GM18870 (cell line): Measurements from ENCODE around the gene ENC1.

ENCODE experiments used
- ATAC-seq: cut with Tn5 transposase; IDR thresholded peaks from one replicate; pipeline ENCODE4 v1.9.1; 2021; ENCODE audit warnings: moderate library complexity; ENCODE audit not compliant: unreplicated experiment

ENC1 gene

GRCh38 chr5:74633695-74634094 lies 6.8 kb downstream of the ENC1 start:
- ATAC-seq = no peak

DNA sequence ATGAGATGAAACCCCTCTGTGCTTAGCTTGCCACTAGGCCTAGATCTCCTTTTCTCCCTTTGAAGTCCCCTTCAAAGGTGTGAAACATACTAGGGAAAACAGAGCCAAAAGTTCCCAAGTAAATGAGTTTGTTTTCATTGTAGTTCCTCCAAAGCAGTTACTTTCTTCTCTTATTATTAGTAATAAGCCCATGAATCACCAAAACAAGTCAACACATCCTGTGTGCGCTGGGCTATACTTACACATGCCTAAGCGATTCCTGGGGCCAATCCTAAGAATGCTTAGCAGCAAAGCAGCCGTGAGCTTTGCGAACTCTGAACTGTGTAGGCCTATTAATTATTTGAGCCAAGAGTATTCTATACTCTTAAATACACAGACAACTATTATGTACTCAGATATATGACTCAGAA lies 7.6 kb downstream of the ENC1 start:
- no peak for ATAC-seq

DNA sequence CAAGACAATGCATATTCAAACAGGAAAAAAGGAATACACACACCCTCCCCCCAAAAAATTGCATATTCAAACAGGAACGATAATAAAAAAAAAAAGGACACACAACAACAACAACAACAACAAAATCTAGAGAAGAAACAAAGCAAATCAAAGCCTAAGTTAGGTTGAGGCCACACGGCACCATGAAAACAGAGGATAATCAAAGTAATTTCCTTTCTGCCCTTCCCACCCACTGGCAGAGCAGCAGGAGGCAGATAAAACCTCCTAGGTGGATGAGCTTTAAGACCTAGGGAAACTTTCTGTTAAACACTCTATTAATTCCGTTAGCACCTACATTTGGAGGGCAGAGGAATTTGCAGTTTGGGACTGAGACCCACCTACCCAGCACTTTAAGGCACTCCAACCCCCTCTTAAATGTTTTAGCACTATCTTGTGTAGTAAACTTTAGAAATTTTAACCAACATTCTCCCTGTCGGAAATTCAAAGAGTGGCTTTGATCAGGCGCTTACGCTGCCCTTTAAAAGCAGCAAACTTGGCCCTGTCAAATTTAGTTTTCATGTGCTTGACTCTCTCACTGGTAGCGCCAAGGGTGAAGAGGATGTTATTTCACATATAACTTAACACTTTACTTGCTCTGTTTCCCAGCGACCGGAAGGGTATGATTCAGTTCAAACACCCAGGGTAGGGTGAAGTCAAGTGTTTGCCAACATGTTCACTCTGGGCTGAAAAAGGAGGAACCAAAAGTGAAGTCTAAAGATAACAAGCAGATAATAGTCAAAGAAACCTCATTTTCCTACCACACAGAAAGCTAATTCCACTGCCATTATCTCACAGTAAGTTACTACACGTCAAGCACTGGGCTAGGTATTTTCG lies 9.2 kb downstream of the ENC1 start:
- peak; percentile 89 for ATAC-seq

DNA sequence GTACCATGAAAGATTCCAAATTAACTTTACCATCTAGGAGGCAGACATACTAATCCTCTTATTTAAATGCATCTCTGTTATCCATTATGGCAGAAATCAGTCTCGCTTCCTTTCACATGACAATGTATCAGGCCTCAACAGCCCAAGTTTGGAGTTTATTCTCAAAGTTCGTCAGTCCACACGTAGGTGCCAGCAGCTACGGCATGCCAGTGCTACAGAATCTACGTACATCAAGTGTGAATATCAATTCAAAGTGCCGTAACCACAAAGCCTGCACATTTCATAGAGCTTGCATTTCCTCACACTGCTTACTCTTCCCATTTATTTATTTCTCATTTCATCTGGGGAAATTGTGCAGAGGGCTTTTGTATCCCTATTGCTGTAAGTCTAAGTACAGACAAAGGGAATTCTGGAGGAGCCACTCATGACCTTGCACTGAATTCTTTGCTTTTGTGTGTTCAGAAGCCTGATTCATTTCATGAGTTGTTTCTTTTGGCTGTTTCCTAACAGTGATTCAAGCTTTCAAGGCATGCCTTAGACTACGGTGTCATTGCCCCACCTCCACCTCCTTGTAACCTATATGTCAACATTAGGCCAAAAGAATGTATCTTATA lies 10.0 kb downstream of the ENC1 start:
- ATAC-seq = no peak

DNA sequence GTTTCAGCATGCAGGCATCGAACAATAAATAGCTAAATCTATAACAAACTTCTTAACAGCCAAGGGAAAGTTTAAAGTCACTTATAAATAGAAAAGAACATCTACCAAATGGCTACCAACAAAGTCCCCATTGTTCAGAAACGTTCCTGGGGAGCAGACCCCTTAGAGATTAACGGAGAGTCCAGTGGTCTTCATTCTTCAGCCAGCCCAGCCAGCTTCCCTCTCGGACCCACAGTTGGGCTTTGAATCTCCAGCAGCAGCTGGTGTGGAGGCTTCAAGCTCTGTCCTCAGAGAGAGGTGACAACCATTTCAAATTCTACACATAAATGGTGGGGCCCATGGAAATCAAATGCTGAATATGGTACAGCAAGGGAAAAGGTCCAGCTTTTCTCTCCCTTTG lies 11.2 kb downstream of the ENC1 start:
- no peak for ATAC-seq

DNA sequence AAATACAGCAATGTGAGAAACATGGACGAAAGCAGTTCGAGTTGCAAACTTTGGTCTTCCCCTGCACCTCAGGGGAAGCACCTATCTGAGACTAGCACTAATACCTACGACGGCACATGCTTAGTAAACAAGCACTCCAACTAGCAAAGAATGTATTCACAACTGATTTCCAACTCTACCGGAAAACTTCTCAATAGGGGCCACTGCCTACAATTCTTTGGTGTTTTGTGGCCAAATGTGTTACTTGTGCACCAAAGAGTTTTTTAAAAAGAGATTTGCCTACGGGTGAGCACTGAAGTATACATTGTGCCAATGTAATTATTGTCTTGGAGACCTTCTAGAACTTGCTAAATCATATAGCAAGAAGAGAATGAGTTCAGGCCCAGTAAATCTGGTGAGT lies 12.2 kb downstream of the ENC1 start:
- ATAC-seq = no peak

DNA sequence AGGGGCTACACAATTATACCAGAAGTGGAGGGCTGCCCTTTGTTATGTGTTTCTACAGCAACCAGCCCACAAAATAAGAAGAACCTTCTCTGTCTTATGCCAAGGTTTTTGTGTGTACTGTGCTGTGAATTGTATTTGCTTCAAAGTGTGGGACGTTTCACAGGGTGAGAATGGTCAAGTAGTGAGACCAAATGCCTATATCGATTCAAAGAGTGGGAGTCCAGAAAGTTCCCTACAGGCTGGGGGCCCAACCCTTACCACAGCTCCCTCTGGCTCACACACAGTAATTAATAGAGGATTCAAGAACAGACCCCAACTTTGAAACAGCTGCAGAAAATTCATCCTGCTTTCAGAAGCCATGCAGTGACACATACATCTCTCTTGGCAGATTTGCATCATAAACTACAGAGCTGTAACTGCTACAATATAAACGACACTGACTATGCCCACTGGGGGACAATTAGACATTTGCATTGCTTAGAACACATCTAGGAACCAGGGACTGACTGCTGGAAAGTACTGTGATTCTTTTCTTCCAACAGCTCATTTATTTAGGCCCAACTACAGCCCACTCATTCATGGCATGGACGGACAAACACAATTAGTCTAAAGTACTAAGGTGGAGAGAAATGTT lies 12.8 kb downstream of the ENC1 start:
- no peak for ATAC-seq

- no peak for ATAC-seq
These were observed 13.9 kb downstream of the ENC1 start for GRCh38 chr5:74626386-74627222.

- ATAC-seq = no peak
These were observed 14.7 kb downstream of the ENC1 start for GRCh38 chr5:74625742-74626241.

GRCh38 chr5:74624931-74625505 lies 15.5 kb downstream of the ENC1 start:
- no peak for ATAC-seq

DNA sequence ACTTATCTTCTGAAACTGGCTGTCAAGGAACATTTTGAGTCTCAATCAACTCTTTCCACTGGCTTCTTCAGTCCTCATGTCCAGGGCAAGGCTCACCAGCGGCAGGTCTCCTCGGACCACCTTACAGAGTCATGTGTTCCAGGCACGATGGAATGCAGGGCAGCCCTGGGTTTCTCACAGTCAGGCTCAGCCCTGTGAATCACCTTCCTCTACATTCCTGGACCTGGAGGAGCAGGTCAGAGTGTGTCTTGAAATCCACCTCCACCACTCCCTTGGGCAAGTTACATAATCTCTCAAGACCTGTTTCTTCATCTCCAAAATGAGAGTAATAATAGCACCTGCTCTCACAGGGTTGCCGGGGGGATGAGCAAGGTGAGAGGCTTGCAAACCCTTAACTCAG lies 16.0 kb downstream of the ENC1 start:
- no peak for ATAC-seq

DNA sequence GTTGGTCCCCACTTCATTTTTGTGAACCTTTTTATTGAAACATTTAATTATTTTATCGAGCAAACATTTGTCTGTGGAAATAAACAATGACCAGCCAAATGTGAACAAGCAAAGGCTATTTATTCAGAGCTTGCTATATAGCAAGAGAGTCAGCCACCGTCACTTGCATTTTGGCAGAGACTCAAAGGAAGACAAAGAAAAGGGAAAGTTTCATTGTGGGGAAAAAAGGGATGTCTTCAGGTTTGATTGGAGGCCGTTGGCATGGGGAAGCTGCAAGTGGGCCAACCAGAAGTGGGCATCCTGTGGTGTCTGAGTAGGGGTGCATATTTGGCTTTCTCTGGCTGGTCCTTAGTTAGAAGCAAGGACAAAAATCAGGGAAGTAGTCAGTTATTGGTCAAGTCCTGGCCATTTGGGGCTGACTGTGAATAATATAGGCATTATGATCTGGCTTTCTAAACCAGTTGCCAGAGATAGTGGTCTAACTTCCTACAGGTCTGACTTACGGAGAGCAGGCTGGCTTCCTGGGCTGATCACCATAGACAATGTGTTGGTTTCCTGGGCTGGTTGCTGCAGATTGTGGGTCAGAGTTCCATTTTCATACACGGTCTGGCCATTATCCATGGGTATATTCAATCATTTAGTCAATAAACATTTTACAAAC lies 16.6 kb downstream of the ENC1 start:
- ATAC-seq = no peak

DNA sequence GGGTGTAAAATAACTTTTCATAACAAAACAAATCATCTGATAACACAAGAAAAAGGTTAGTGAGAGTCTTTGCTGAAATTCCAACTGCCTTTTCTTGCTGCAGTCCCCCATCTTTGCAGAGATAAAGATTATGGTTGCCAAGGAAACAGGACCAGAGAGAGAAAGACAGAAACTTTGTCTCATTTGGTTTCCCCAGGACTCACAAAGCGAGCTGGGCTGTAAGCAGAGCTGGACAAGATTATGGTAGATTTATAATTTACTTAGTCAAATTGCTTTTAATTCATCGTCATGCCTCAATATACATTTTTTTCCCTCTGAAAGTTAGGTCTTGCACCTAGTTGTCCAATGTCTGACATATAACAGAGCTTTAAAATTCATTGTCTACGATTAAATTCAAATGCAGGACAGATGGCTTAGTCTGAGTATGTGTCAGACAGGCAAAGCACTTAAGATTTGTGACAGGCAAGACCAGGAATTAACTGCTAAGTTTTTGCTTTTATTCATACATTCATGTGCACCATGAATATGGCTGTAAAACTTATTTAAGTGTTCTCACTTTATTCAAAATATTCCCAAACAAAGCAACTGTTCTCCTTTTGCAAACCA lies 17.4 kb downstream of the ENC1 start:
- no peak for ATAC-seq

GRCh38 chr5:74622122-74622521 lies 18.4 kb downstream of the ENC1 start:
- no peak for ATAC-seq

GRCh38 chr5:74621492-74621891 lies 19.0 kb downstream of the ENC1 start:
- ATAC-seq = no peak

GRCh38 chr5:74619308-74619707 lies 21.2 kb downstream of the ENC1 start:
- ATAC-seq = no peak

GRCh38 chr5:74618106-74618505 lies 22.4 kb downstream of the ENC1 start:
- no peak for ATAC-seq

DNA sequence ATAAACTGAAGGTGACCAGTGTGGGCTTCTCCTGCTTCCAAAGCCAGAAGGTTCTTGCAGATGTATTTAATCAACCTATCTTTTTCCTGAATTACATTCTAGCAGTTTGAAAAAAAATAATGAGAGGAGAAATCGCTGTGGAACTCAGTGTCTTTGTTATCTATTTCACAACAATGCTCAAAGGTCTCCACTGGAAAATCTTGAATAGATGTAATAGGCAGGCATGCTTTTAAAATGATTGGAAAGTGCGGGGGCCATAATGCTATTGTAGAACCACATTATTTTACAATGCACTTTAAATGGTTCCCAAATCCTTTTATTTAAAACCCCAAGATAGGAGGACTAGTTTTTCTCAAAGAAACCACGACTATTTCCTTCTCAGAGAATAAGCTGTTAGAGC lies 23.3 kb downstream of the ENC1 start:
- ATAC-seq = no peak

- ATAC-seq = no peak
These were observed 24.0 kb downstream of the ENC1 start for GRCh38 chr5:74616236-74617146.
